H9 (cell line): ENCODE measurements around the gene BIN1. TPM values are rescaled to one million over a fixed set of nuclear protein-coding genes. Genes with fewer than 3 reads are reported as not detected.

Experiments
- DNase-seq: peaks from one replicate; pipeline ENCODE4 v3.0.0-alpha.2; 2017
- H2AFZ ChIP-seq: one replicate; pipeline ENCODE4 v1.6.1; 2013; ENCODE audit warnings: mild to moderate bottlenecking, low read length, control low read depth, moderate library complexity
- H2AK5ac ChIP-seq: 2 replicates; pipeline ENCODE4 v1.6.1; 2013; ENCODE audit warnings: low read length, control low read depth, mixed read lengths; ENCODE audit not compliant: insufficient read length
- H2BK120ac ChIP-seq: one replicate; pipeline ENCODE4 v1.6.1; 2013; ENCODE audit warnings: low read depth, mild to moderate bottlenecking, low read length, control low read depth, inconsistent platforms; ENCODE audit not compliant: poor library complexity, severe bottlenecking
- H2BK12ac ChIP-seq: 2 replicates; pipeline ENCODE4 v1.6.1; 2013; ENCODE audit warnings: low read length, control low read depth, mixed read lengths, low read depth; ENCODE audit not compliant: insufficient read length
- H2BK15ac ChIP-seq: 2 replicates; pipeline ENCODE4 v1.6.1; 2013; ENCODE audit warnings: low read depth, low read length, control low read depth
- H2BK20ac ChIP-seq: one replicate; pipeline ENCODE4 v1.6.1; 2013; ENCODE audit warnings: low read depth, mild to moderate bottlenecking, low read length, control low read depth, inconsistent platforms; ENCODE audit not compliant: poor library complexity, severe bottlenecking
- H2BK5ac ChIP-seq: 2 replicates; pipeline ENCODE4 v1.6.1; 2013; ENCODE audit warnings: low read length, control low read depth, mixed read lengths; ENCODE audit not compliant: insufficient read length
- H3K14ac ChIP-seq: 2 replicates; pipeline ENCODE4 v1.6.1; 2013; ENCODE audit warnings: low read length, control low read depth; ENCODE audit not compliant: insufficient read depth
- H3K18ac ChIP-seq: 2 replicates; pipeline ENCODE4 v1.6.1; 2013; ENCODE audit warnings: low read depth, mild to moderate bottlenecking, mixed read lengths, low read length, control low read depth; ENCODE audit not compliant: insufficient read length
- H3K23ac ChIP-seq: 2 replicates; pipeline ENCODE4 v1.6.1; 2013; ENCODE audit warnings: low read length, control low read depth, mixed read lengths, low read depth; ENCODE audit not compliant: insufficient read length
- H3K23me2 ChIP-seq: 2 replicates; pipeline ENCODE4 v1.6.1; 2013; ENCODE audit warnings: low read depth, mild to moderate bottlenecking, mixed read lengths, low read length, control low read depth; ENCODE audit not compliant: insufficient read length, poor library complexity, severe bottlenecking
- H3K27ac ChIP-seq: 2 replicates; pipeline ENCODE4 v1.5.1; 2013; ENCODE audit warnings: low read length, control low read depth, mixed read lengths, low read depth; ENCODE audit not compliant: insufficient read length
- H3K27me3 ChIP-seq: 2 replicates; pipeline ENCODE4 v1.6.1; 2013; ENCODE audit warnings: low read length, control low read depth, inconsistent platforms; ENCODE audit not compliant: insufficient read depth
- H3K4ac ChIP-seq: 2 replicates; pipeline ENCODE4 v1.6.1; 2013; ENCODE audit warnings: low read depth, mild to moderate bottlenecking, control low read depth, inconsistent platforms, low read length, moderate library complexity
- H3K4me1 ChIP-seq: 2 replicates; pipeline ENCODE4 v1.6.1; 2013; ENCODE audit warnings: low read length, control low read depth, inconsistent platforms; ENCODE audit not compliant: insufficient read depth
- H3K4me2 ChIP-seq: 2 replicates; pipeline ENCODE4 v1.6.1; 2013; ENCODE audit warnings: low read length, control low read depth, mixed read lengths; ENCODE audit not compliant: insufficient read length, insufficient read depth
- H3K56ac ChIP-seq: 2 replicates; pipeline ENCODE4 v1.6.1; 2013; ENCODE audit warnings: low read depth, mild to moderate bottlenecking, mixed read lengths, low read length, control low read depth; ENCODE audit not compliant: insufficient read length
- H3K79me1 ChIP-seq: 2 replicates; pipeline ENCODE4 v1.6.1; 2013; ENCODE audit warnings: low read depth, mild to moderate bottlenecking, moderate library complexity, low read length, control low read depth, inconsistent platforms; ENCODE audit not compliant: insufficient read depth, poor library complexity, severe bottlenecking
- H3K79me2 ChIP-seq: 2 replicates; pipeline ENCODE4 v1.6.1; 2013; ENCODE audit warnings: low read length, control low read depth, inconsistent platforms; ENCODE audit not compliant: insufficient read depth
- H3K9ac ChIP-seq: 2 replicates; pipeline ENCODE4 v1.6.1; 2013; ENCODE audit warnings: low read length, control low read depth, mixed read lengths; ENCODE audit not compliant: insufficient read length; ENCODE audit errors: extremely low read depth
- H3K9me3 ChIP-seq: one replicate; pipeline ENCODE4 v1.6.1; 2013; ENCODE audit warnings: low read depth, low read length, inconsistent platforms; ENCODE audit not compliant: control insufficient read depth
- H3T11ph ChIP-seq: one replicate; pipeline ENCODE4 v1.6.1; 2013; ENCODE audit warnings: mild to moderate bottlenecking, low read length, control low read depth, inconsistent platforms
- H4K20me1 ChIP-seq: one replicate; pipeline ENCODE4 v1.6.1; 2013; ENCODE audit not compliant: control insufficient read depth, insufficient read length, insufficient read depth
- H4K5ac ChIP-seq: 2 replicates; pipeline ENCODE4 v1.6.1; 2013; ENCODE audit warnings: low read depth, mild to moderate bottlenecking, mixed read lengths, low read length, control low read depth; ENCODE audit not compliant: insufficient read length
- H4K8ac ChIP-seq: replicated peaks from 2 replicates; pipeline ENCODE4 v1.6.1; 2013; ENCODE audit warnings: low read length, control low read depth, mixed read lengths, low read depth; ENCODE audit not compliant: insufficient read length
- H4K91ac ChIP-seq: 2 replicates; pipeline ENCODE4 v1.6.1; 2013; ENCODE audit warnings: low read depth, mild to moderate bottlenecking, moderate library complexity, mixed read lengths, low read length, control low read depth; ENCODE audit not compliant: insufficient read length
- H3K27ac Mint-ChIP-seq, 3 experiments: 2 replicates in 2 of 3; 3 replicates in 1 of 3; pipeline ENCODE4 v1.8.0; 2020 to 2021; ENCODE audit warnings: mixed read lengths in 3 of 3, mild to moderate bottlenecking in 1 of 3, moderate library complexity in 1 of 3
- H3K27me3 Mint-ChIP-seq: 2 replicates; pipeline ENCODE4 v1.8.0; 2021; ENCODE audit warnings: low read depth, mild to moderate bottlenecking, moderate library complexity, mixed read lengths
- H3K36me3 Mint-ChIP-seq, 3 experiments: 2 replicates in 2 of 3; 3 replicates in 1 of 3; pipeline ENCODE4 v1.8.0; 2020 to 2021; ENCODE audit warnings: low read depth in 3 of 3, mixed read lengths in 3 of 3; ENCODE audit not compliant: insufficient read depth in 1 of 3
- H3K4me1 Mint-ChIP-seq, 2 experiments: 2 replicates each; pipeline ENCODE4 v1.8.0; 2020; ENCODE audit warnings: mixed read lengths in 2 of 2
- H3K4me3 Mint-ChIP-seq, 2 experiments: 2 replicates in 1 of 2; 3 replicates in 1 of 2; pipeline ENCODE4 v1.8.0; 2020 to 2021; ENCODE audit warnings: mild to moderate bottlenecking in 2 of 2, mixed read lengths in 2 of 2, moderate library complexity in 1 of 2
- H3K9me3 Mint-ChIP-seq, 2 experiments: 2 replicates in 1 of 2; 3 replicates in 1 of 2; pipeline ENCODE4 v1.8.0; 2020; ENCODE audit warnings: mild to moderate bottlenecking in 2 of 2, mixed read lengths in 2 of 2, moderate library complexity in 1 of 2
- CTCF ChIP-seq: fragments of 200-600 bp; sonication (generic); conservative IDR thresholded peaks from 3 replicates; pipeline ENCODE4 v1.8.0; 2021; ENCODE audit warnings: antibody characterized with exemption, mild to moderate bottlenecking
- WGBS: extraction: QIAGEN DNeasy Blood & Tissue Kit; methylation state at CpG from one replicate; pipeline ENCODE4 v1.1.7; 2013; ENCODE audit warnings: missing lambda C conversion rate, low lambda C conversion rate, mixed read lengths; ENCODE audit not compliant: insufficient read length; ENCODE audit errors: extremely low coverage; 5-methylcytosine and 5-hydroxymethylcytosine counted together
- total RNA-seq: library from RNA; stranded (reverse); gene quantifications from 2 replicates; pipeline ENCODE4 v1.2.1, GENCODE V29; 2021

BIN1 gene
- total RNA-seq, 1 experiment from 2014 or later = 32.0 TPM

GRCh38 chr2:127096280-127096679, 10.7 kb downstream of the BIN1 start:
- H3T11ph ChIP-seq = no peak overlapping the region
- H3K27me3 ChIP-seq = no peaks in the 10 kb centered on the region
- H2BK5ac ChIP-seq = no peak overlapping the region
- no peak overlapping the region for H2AFZ ChIP-seq
- Mint-ChIP-seq H3K36me3 (no peaks in the 10 kb centered on the region; a peak in 1 of 7 replicates), H3K4me3 (no peak overlapping the region), H3K27ac (peak overlapping the region in 1 of 3 experiments; percentile 74; a peak in 3 of 7 replicates), H3K4me1 (peaks cover 45 to 59% of the 10 kb centered on the region in 2 experiments), H3K9me3 (no peaks in the 10 kb centered on the region), H3K27me3 (no peaks in the 10 kb centered on the region)
- no peaks in the 10 kb centered on the region for H3K79me1 ChIP-seq
- H3K4ac ChIP-seq = no peak overlapping the region
- no peaks in the 10 kb centered on the region for H3K9me3 ChIP-seq
- no peak overlapping the region for H4K8ac ChIP-seq
- no peak overlapping the region for H3K9ac ChIP-seq
- no peak overlapping the region for H2BK20ac ChIP-seq
- H3K23me2 ChIP-seq = no peaks in the 10 kb centered on the region
- no peak for TF ChIP-seq CTCF
- H4K91ac ChIP-seq = no peak overlapping the region
- H4K20me1 ChIP-seq = no peaks in the 10 kb centered on the region
- H2AK5ac ChIP-seq = no peak overlapping the region
- H3K27ac ChIP-seq = no peak overlapping the region
- H3K18ac ChIP-seq = no peak overlapping the region
- H3K79me2 ChIP-seq = no peaks in the 10 kb centered on the region; the same call in 1 of the 2 replicates
- peaks cover 2% of the 10 kb centered on the region for H3K4me1 ChIP-seq
- no peak overlapping the region for H2BK120ac ChIP-seq
- H3K4me2 ChIP-seq = no peak overlapping the region
- H3K23ac ChIP-seq = no peak overlapping the region
- no peak overlapping the region for H3K56ac ChIP-seq
- no peak for DNase-seq
- no peak overlapping the region for H2BK15ac ChIP-seq
- WGBS = no CpG with 5 or more reads among the region's 9 CpGs
- H3K14ac ChIP-seq = no peak overlapping the region
- H2BK12ac ChIP-seq = no peak overlapping the region
- no peak overlapping the region for H4K5ac ChIP-seq
